CD8-positive, alpha-beta memory T cell (primary cell): Measurements from ENCODE around the gene CCN2. TPM values are rescaled to one million over a fixed set of nuclear protein-coding genes. Genes with fewer than 3 reads are reported as not detected.

Source experiments
- CTCF ChIA-PET: fragments of 350-600 bp; sonication (Branson Sonifier 250); formaldehyde crosslinking; loops from one replicate; lab custom pipeline; 2021; ENCODE audit warnings: antibody characterized with exemption; lab: Charles Lee
- POLR2A ChIA-PET: fragments of 350-600 bp; sonication (Branson Sonifier 250); formaldehyde crosslinking; loops from one replicate; lab custom pipeline; 2021; ENCODE audit warnings: antibody characterized with exemption; lab: Charles Lee
- DNase-seq, 5 donors: peaks; one replicate each; pipeline versions ENCODE4 v3.0.0 to v3.0.0-alpha.2; 2020 to 2022; ENCODE audit warnings: mixed read lengths in 1 of 5
- H3K27ac ChIP-seq: one replicate; pipeline ENCODE4 v1.7.0; 2013; ENCODE audit warnings: low read depth, mild to moderate bottlenecking, low read length, moderate library complexity
- H3K27me3 ChIP-seq: 2 replicates; pipeline ENCODE4 v1.7.0; 2013; ENCODE audit warnings: low read length, mild to moderate bottlenecking; ENCODE audit not compliant: insufficient read depth, poor library complexity, severe bottlenecking
- H3K36me3 ChIP-seq: 2 replicates; pipeline ENCODE4 v1.7.0; 2013; ENCODE audit warnings: mild to moderate bottlenecking, low read length, moderate library complexity; ENCODE audit not compliant: insufficient read depth
- H3K4me1 ChIP-seq: 2 replicates; pipeline ENCODE4 v1.7.0; 2013; ENCODE audit warnings: mild to moderate bottlenecking, low read length, moderate library complexity; ENCODE audit not compliant: insufficient read depth
- H3K4me3 ChIP-seq: 2 replicates; pipeline ENCODE4 v1.7.0; 2013; ENCODE audit warnings: mild to moderate bottlenecking, low read length
- H3K9me3 ChIP-seq: 2 replicates; pipeline ENCODE4 v1.7.0; 2013; ENCODE audit warnings: mild to moderate bottlenecking, low read length
- H3K27ac Mint-ChIP-seq, 8 donors: one replicate each; pipeline ENCODE4 v1.8.0; 2020 to 2021; ENCODE audit warnings: mixed read lengths in 8 of 8, mild to moderate bottlenecking in 6 of 8, inconsistent platforms in 3 of 8, moderate library complexity in 3 of 8
- H3K27me3 Mint-ChIP-seq, 2 donors: one replicate each; pipeline ENCODE4 v1.8.0; 2020 to 2021; ENCODE audit warnings: mixed read lengths in 2 of 2, mild to moderate bottlenecking in 1 of 2, moderate library complexity in 1 of 2
- H3K36me3 Mint-ChIP-seq, 3 donors: one replicate each; pipeline ENCODE4 v1.8.0; 2020 to 2021; ENCODE audit warnings: mixed read lengths in 3 of 3, inconsistent platforms in 1 of 3, mild to moderate bottlenecking in 1 of 3
- H3K4me1 Mint-ChIP-seq, 3 donors: one replicate each; pipeline ENCODE4 v1.8.0; 2020 to 2021; ENCODE audit warnings: mixed read lengths in 3 of 3, inconsistent platforms in 1 of 3, mild to moderate bottlenecking in 1 of 3
- H3K4me3 Mint-ChIP-seq, 7 donors: one replicate each; pipeline ENCODE4 v1.8.0; 2020 to 2021; ENCODE audit warnings: mixed read lengths in 7 of 7, mild to moderate bottlenecking in 6 of 7, moderate library complexity in 4 of 7, inconsistent platforms in 2 of 7
- H3K9me3 Mint-ChIP-seq, 5 donors: one replicate each; pipeline ENCODE4 v1.8.0; 2020 to 2022; ENCODE audit warnings: mixed read lengths in 5 of 5, mild to moderate bottlenecking in 3 of 5, moderate library complexity in 2 of 5, inconsistent platforms in 1 of 5
- polyA plus RNA-seq: library from polyadenylated mRNA; unstranded; fragments of 300-500 nt; fragmentation: Illumina TruSeq; gene quantifications from one replicate; pipeline ENCODE4 v1.2.3, GENCODE V29; 2021
- total RNA-seq, 2 experiments: library from RNA; stranded (reverse); gene quantifications; one replicate each; pipeline ENCODE4 v1.2.3, GENCODE V29; 2021

CCN2 gene
- total and polyA plus RNA-seq, 3 experiments from 2014 or later = not detected

GRCh38 chr6:131929264-131929663 is 21.9 kb downstream of the CCN2 start:
- H3K4me3 Mint-ChIP-seq = no peak overlapping the region
- no peak overlapping the region for H3K27ac ChIP-seq
- H3K4me3 ChIP-seq = no peak overlapping the region
- CTCF ChIA-PET = no interaction called here
- H3K36me3 ChIP-seq = no peaks in the 10 kb centered on the region
- H3K9me3 ChIP-seq = no peaks in the 10 kb centered on the region
- H3K27ac Mint-ChIP-seq = no peak overlapping the region
- no peaks in the 10 kb centered on the region for H3K4me1 Mint-ChIP-seq
- POLR2A ChIA-PET = no interaction called here
- H3K9me3 Mint-ChIP-seq = peaks cover 0 to 4% (median under 1%) of the 10 kb centered on the region in 5 donors
- DNase-seq = no peak
- no peaks in the 10 kb centered on the region for H3K4me1 ChIP-seq
- no peaks in the 10 kb centered on the region for H3K27me3 ChIP-seq
- H3K27me3 Mint-ChIP-seq = peaks cover 1 to 22% of the 10 kb centered on the region in 2 donors
- H3K36me3 Mint-ChIP-seq = no peaks in the 10 kb centered on the region

DNA sequence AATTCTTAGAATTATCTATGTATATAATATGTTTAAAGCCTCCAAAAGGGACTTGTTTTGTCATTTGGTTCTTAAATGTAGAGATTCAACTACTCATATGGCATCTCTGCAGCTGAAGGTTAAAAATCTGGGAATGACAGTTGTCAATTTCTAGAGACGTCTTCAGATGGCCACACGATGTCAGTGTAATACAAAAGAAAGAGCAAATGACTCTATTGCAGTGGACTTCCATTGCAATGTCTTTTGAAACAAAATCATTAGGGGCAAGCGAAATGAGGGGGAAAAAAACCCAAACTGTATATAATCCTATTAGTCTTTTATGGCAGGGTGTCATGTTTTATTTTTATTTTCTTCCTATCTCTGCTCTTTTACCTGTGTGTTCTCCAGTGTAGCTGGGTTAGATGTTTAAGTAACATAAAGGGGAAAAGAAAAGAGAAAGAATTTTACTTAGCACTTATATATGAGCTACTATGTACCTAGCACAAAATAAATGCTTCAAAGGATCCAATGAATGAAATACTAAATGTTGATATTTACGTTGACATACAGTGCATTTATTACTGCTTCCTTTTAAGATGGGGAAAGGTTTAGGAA is 26.2 kb downstream of the CCN2 start:
- POLR2A ChIA-PET = no interaction called here
- DNase-seq = no peak

DNA sequence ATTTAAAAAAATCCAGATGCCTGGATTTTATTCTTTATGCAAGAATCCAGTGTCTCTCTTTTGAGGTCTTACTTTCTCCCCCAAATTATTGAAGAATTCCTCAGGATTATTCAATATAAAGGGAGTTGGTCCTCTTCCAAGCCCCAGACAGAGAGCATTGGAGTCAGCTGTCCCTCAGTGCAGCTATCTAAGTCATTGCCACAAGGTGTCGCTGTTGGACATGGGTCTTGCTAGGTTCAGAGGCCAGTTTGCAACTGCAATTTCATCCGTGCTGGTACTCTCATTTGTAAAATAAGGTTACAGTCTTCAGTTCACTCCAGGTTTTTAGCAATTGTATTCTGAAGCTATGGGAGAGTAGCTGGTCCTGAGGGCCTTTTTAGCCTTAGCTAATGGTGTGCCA is 27.8 kb downstream of the CCN2 start:
- H3K36me3 ChIP-seq = no peaks in the 10 kb centered on the region
- H3K4me3 ChIP-seq = no peak overlapping the region
- no peaks in the 10 kb centered on the region for H3K4me1 Mint-ChIP-seq
- H3K9me3 ChIP-seq = no peaks in the 10 kb centered on the region
- H3K27ac Mint-ChIP-seq = no peak overlapping the region
- H3K27ac ChIP-seq = no peak overlapping the region
- no peak overlapping the region for H3K4me3 Mint-ChIP-seq
- no peaks in the 10 kb centered on the region for H3K36me3 Mint-ChIP-seq
- H3K9me3 Mint-ChIP-seq = peaks cover 5 to 17% (median 14%) of the 10 kb centered on the region in 5 donors
- H3K27me3 Mint-ChIP-seq = peaks cover 7 to 24% of the 10 kb centered on the region in 2 donors
- no peak for DNase-seq
- ChIA-PET POLR2A (no interaction called here), CTCF (interaction anchor here (3.6 kb wide), 1 partner anchor 8 kb away, joined by 14 read pairs; no protein-coding TSS in a partner anchor)
- H3K4me1 ChIP-seq = no peaks in the 10 kb centered on the region
- H3K27me3 ChIP-seq = no peaks in the 10 kb centered on the region

More for the DNA sequence above, 26.2 kb downstream of the CCN2 start:
- CTCF ChIA-PET = interaction anchor here (3.6 kb wide), 1 partner anchor 10 kb away, joined by 14 read pairs; no protein-coding TSS in a partner anchor
- H3K27me3 ChIP-seq = no peaks in the 10 kb centered on the region
- Mint-ChIP-seq H3K27me3 (peaks cover 2 to 20% of the 10 kb centered on the region in 2 donors), H3K4me3 (no peak overlapping the region), H3K27ac (no peak overlapping the region), H3K36me3 (no peaks in the 10 kb centered on the region), H3K9me3 (peaks cover 5 to 17% (median 14%) of the 10 kb centered on the region in 5 donors), H3K4me1 (no peaks in the 10 kb centered on the region)
- no peak overlapping the region for H3K4me3 ChIP-seq
- H3K4me1 ChIP-seq = no peaks in the 10 kb centered on the region
- H3K36me3 ChIP-seq = no peaks in the 10 kb centered on the region
- H3K27ac ChIP-seq = no peak overlapping the region
- H3K9me3 ChIP-seq = no peaks in the 10 kb centered on the region

DNA sequence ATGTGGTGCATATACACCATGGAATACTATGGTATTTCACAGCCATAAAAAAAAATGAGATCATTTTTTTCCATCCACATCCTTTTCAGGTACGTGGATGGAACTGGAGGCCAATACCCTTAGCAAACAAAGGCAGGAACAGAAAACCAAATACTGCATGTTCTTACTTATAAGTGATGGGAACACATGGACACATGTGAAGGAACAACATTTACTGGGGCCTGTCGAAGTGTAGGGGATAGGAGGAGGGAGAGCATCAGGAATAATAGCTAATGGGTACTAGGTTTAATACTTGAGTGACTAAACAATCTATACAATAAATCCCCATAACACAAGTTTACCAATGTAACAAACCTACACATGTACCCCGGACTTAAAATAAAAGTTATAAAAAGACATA is 30.5 kb downstream of the CCN2 start:
- no peaks in the 10 kb centered on the region for H3K27me3 ChIP-seq
- H3K27me3 Mint-ChIP-seq = peaks cover 23 to 49% of the 10 kb centered on the region in 2 donors
- ChIA-PET CTCF (no interaction called here), POLR2A (no interaction called here)
- no peak overlapping the region for H3K27ac Mint-ChIP-seq
- no peak overlapping the region for H3K27ac ChIP-seq
- peaks cover 0 to 12% (median 9%) of the 10 kb centered on the region in 3 donors for H3K4me1 Mint-ChIP-seq
- H3K4me3 ChIP-seq = no peak overlapping the region
- H3K36me3 ChIP-seq = no peaks in the 10 kb centered on the region
- no peak for DNase-seq
- H3K4me1 ChIP-seq = no peaks in the 10 kb centered on the region
- peaks cover 5 to 17% (median 14%) of the 10 kb centered on the region in 5 donors for H3K9me3 Mint-ChIP-seq
- no peak overlapping the region for H3K4me3 Mint-ChIP-seq
- H3K9me3 ChIP-seq = no peaks in the 10 kb centered on the region
- no peaks in the 10 kb centered on the region for H3K36me3 Mint-ChIP-seq

GRCh38 chr6:131918650-131919355 is 32.4 kb downstream of the CCN2 start:
- no peak for DNase-seq
- peaks cover 35 to 62% of the 10 kb centered on the region in 2 donors for H3K27me3 Mint-ChIP-seq
- POLR2A ChIA-PET = no interaction called here
- Histone ChIP-seq H3K27ac (no peak overlapping the region), H3K27me3 (no peaks in the 10 kb centered on the region), H3K4me1 (no peaks in the 10 kb centered on the region), H3K9me3 (no peaks in the 10 kb centered on the region), H3K36me3 (no peaks in the 10 kb centered on the region), H3K4me3 (no peak overlapping the region)
- H3K4me1 Mint-ChIP-seq = peaks cover 5 to 12% (median 9%) of the 10 kb centered on the region in 3 donors
- no peak overlapping the region for H3K27ac Mint-ChIP-seq
- peaks cover 5 to 12% (median 11%) of the 10 kb centered on the region in 5 donors for H3K9me3 Mint-ChIP-seq
- H3K4me3 Mint-ChIP-seq = no peak overlapping the region
- no peaks in the 10 kb centered on the region for H3K36me3 Mint-ChIP-seq
- CTCF ChIA-PET = interaction anchor here (0.6 kb wide), 1 partner anchor 9 kb away, joined by 3 read pairs; no protein-coding TSS in a partner anchor

GRCh38 chr6:131917763-131918649 is 33.2 kb downstream of the CCN2 start:
- no peaks in the 10 kb centered on the region for H3K9me3 ChIP-seq
- H3K27me3 ChIP-seq = no peaks in the 10 kb centered on the region
- DNase-seq = no peak
- CTCF ChIA-PET = interaction anchor here (0.6 kb wide), 1 partner anchor 8 kb away, joined by 3 read pairs; no protein-coding TSS in a partner anchor
- H3K4me3 ChIP-seq = no peak overlapping the region
- peaks cover 0 to 9% (median 8%) of the 10 kb centered on the region in 5 donors for H3K9me3 Mint-ChIP-seq
- peaks cover 5 to 12% (median 9%) of the 10 kb centered on the region in 3 donors for H3K4me1 Mint-ChIP-seq
- POLR2A ChIA-PET = no interaction called here
- H3K4me1 ChIP-seq = no peaks in the 10 kb centered on the region
- H3K27ac Mint-ChIP-seq = no peak overlapping the region
- H3K4me3 Mint-ChIP-seq = no peak overlapping the region
- H3K27ac ChIP-seq = no peak overlapping the region
- H3K36me3 Mint-ChIP-seq = no peaks in the 10 kb centered on the region
- H3K27me3 Mint-ChIP-seq = peaks cover 38 to 69% of the 10 kb centered on the region in 2 donors
- no peaks in the 10 kb centered on the region for H3K36me3 ChIP-seq

DNA sequence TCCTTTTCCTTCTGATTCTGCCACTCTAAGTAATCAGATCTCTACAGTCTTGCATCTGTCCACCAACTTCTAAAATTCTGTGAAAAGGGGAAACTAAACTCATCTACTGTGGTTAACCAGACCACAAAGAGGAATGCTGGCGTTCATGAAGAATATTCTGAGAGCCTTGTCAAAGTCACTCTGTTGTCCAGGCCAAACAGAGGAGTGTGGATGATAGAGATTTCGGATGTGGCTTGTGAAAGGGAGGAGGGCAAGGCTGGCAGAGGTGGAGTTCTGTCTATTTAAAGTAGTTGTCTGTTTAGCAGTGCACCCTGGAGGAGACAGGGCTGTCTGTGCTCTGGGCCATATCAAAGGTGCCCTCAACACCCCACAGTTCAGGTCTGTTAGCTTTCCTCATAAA is 33.9 kb downstream of the CCN2 start:
- Mint-ChIP-seq H3K36me3 (no peaks in the 10 kb centered on the region), H3K4me3 (no peak overlapping the region), H3K27ac (no peak overlapping the region), H3K4me1 (peaks cover 5 to 13% (median 9%) of the 10 kb centered on the region in 3 donors), H3K27me3 (peaks cover 38 to 71% of the 10 kb centered on the region in 2 donors), H3K9me3 (peaks cover 0 to 9% (median 3%) of the 10 kb centered on the region in 5 donors)
- Histone ChIP-seq H3K4me3 (no peak overlapping the region), H3K27me3 (no peaks in the 10 kb centered on the region), H3K4me1 (no peaks in the 10 kb centered on the region), H3K36me3 (no peaks in the 10 kb centered on the region), H3K9me3 (no peaks in the 10 kb centered on the region), H3K27ac (no peak overlapping the region)
- no peak for DNase-seq
- CTCF ChIA-PET = no interaction called here
- POLR2A ChIA-PET = no interaction called here
